ENCODE results near the gene RBM14.

DNA sequence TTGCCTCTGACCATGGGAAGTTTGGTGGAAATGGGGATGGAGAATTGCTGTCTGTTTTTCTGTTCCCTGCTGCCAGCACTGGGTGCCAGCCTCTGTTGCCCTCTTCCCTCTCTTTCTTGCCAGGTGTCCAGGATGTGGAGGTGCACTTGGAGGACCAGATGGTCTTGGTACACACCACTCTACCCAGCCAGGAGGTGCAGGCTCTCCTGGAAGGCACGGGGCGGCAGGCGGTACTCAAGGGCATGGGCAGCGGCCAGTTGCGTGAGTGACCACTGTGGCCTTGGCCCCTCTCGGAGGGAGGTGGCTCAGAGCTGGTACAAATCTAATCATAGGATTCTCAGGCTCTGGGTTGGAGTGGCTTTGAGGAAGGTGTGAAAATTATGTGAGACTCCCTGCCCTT lies 17.4 kb upstream of the RBM14 start:
- no peak for TF ChIP-seq POLR2AphosphoS5 (IDR thresholded peaks at IDR 0.05)
- TF ChIP-seq, protein P1, sequence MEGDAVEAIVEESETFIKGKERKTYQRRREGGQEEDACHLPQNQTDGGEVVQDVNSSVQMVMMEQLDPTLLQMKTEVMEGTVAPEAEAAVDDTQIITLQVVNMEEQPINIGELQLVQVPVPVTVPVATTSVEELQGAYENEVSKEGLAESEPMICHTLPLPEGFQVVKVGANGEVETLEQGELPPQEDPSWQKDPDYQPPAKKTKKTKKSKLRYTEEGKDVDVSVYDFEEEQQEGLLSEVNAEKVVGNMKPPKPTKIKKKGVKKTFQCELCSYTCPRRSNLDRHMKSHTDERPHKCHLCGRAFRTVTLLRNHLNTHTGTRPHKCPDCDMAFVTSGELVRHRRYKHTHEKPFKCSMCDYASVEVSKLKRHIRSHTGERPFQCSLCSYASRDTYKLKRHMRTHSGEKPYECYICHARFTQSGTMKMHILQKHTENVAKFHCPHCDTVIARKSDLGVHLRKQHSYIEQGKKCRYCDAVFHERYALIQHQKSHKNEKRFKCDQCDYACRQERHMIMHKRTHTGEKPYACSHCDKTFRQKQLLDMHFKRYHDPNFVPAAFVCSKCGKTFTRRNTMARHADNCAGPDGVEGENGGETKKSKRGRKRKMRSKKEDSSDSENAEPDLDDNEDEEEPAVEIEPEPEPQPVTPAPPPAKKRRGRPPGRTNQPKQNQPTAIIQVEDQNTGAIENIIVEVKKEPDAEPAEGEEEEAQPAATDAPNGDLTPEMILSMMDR (IDR thresholded peaks at IDR 0.05), result no peak

All from breast epithelium (tissue), 3 donors.